Keratinocyte (primary cell): ENCODE measurements around the gene ITPA. TPM values are rescaled to one million over a fixed set of nuclear protein-coding genes. Genes with fewer than 3 reads are reported as not detected.

Experiments used
- DNase-seq: peaks from one replicate; pipeline ENCODE4 v3.0.0-alpha.2; 2011; ENCODE audit warnings: low read depth, missing footprints, low spot score
- FAIRE-seq: peaks from 2 replicates; lab custom pipeline; 2011; peaks lifted over from hg19 to GRCh38; lab: Jason Lieb, UNC
- H2AFZ ChIP-seq: 2 replicates; pipeline ENCODE4 v1.6.0; 2012; ENCODE audit warnings: low read length, control low read depth, inconsistent platforms; ENCODE audit not compliant: control insufficient read depth
- H3K27ac ChIP-seq: 2 replicates; pipeline ENCODE4 v1.5.1; 2011; ENCODE audit warnings: low read length; ENCODE audit not compliant: control insufficient read depth, insufficient read depth
- H3K27me3 ChIP-seq: 3 replicates; pipeline ENCODE4 v1.6.0; 2011; ENCODE audit warnings: low read length; ENCODE audit not compliant: control insufficient read depth, insufficient read depth; ENCODE audit errors: extremely low read depth
- H3K36me3 ChIP-seq, 2 experiments: 2 replicates in 1 of 2; 3 replicates in 1 of 2; pipeline ENCODE4 v1.5.1; 2011; ENCODE audit warnings: low read length in 2 of 2, mild to moderate bottlenecking in 1 of 2; ENCODE audit not compliant: control insufficient read depth in 2 of 2, insufficient read depth in 2 of 2; ENCODE audit errors: extremely low read depth in 1 of 2
- H3K4me1 ChIP-seq: 3 replicates; pipeline ENCODE4 v1.5.1; 2011; ENCODE audit warnings: low read length; ENCODE audit not compliant: control insufficient read depth, insufficient read depth; ENCODE audit errors: extremely low read depth
- H3K4me2 ChIP-seq: 3 replicates; pipeline ENCODE4 v1.6.0; 2011; ENCODE audit warnings: low read depth, low read length; ENCODE audit not compliant: control insufficient read depth, insufficient read depth; ENCODE audit errors: extremely low read depth
- H3K4me3 ChIP-seq, 3 experiments: fragments of 200-600 bp in 1 of 3; sonication (generic) in 1 of 3; 2 replicates in 2 of 3; 3 replicates in 1 of 3; pipeline ENCODE4 v1.5.1; 2011 to 2016; ENCODE audit warnings: low read length in 3 of 3, mild to moderate bottlenecking in 3 of 3, control low read depth in 2 of 3, inconsistent platforms in 1 of 3, low read depth in 1 of 3, mixed read lengths in 1 of 3, mixed run types in 1 of 3, moderate library complexity in 1 of 3; ENCODE audit not compliant: control insufficient read depth in 2 of 3, insufficient read depth in 2 of 3; ENCODE audit errors: extremely low read depth in 1 of 3
- H3K79me2 ChIP-seq: 2 replicates; pipeline ENCODE4 v1.6.0; 2012; ENCODE audit warnings: low read length; ENCODE audit not compliant: control insufficient read depth, insufficient read depth
- H3K9ac ChIP-seq: 3 replicates; pipeline ENCODE4 v1.6.0; 2011; ENCODE audit warnings: low read length; ENCODE audit not compliant: control insufficient read depth, insufficient read depth; ENCODE audit errors: extremely low read depth
- H3K9me1 ChIP-seq: 3 replicates; pipeline ENCODE4 v1.6.0; 2011; ENCODE audit warnings: low read length; ENCODE audit not compliant: control insufficient read depth, insufficient read depth; ENCODE audit errors: extremely low read depth
- H3K9me3 ChIP-seq: 2 replicates; pipeline ENCODE4 v1.5.1; 2012; ENCODE audit warnings: low read depth, low read length; ENCODE audit not compliant: control insufficient read depth
- H4K20me1 ChIP-seq: 3 replicates; pipeline ENCODE4 v1.6.0; 2011; ENCODE audit warnings: low read length; ENCODE audit not compliant: control insufficient read depth, insufficient read depth; ENCODE audit errors: extremely low read depth
- EZH2 ChIP-seq: IDR thresholded peaks from one replicate; pipeline ENCODE4 v1.6.1; 2012; ENCODE audit warnings: inconsistent platforms, mild to moderate bottlenecking, low read length, moderate library complexity
- dilution Hi-C: fragments of 300-500 bp; cut with MboI; formaldehyde crosslinking; loops from one replicate; pipeline ENCODE4 v1.7.0; 2020; ENCODE audit warnings: low sequenced_read_pairs; ENCODE audit not compliant: extremely low pct_ligation_motif_present
- polyA plus RNA-seq, 5 experiments: library from polyadenylated mRNA; depleted of rRNA in 3 of 5; stranded (reverse) in 3 of 5; stranded (forward) in 1 of 5; unstranded in 1 of 5; fragments of >200 nt; gene quantifications; 1 replicate in 1 of 5; 2 replicates in 3 of 5; 3 replicates in 1 of 5; pipeline versions ENCODE4 v1.2.1 to v1.2.3, GENCODE V29; 2011 to 2012; ENCODE audit warnings: missing spikeins in 2 of 5, low read depth in 1 of 5, low replicate concordance in 1 of 5
- TF ChIP-seq, protein P1 (sequence below), 3 experiments: IDR thresholded peaks in 1 of 3; conservative IDR thresholded peaks in 1 of 3; optimal IDR thresholded peaks in 1 of 3; 2 replicates in 2 of 3; 3 replicates in 1 of 3; pipeline versions ENCODE3 to v1.5.1; 2011; ENCODE audit warnings: low read length in 3 of 3, mild to moderate bottlenecking in 3 of 3, moderate library complexity in 2 of 3, control low read depth in 1 of 3, inconsistent platforms in 1 of 3; ENCODE audit not compliant: insufficient read depth in 2 of 3; ENCODE audit errors: extremely low read depth in 1 of 3

Gene ITPA
- polyA plus RNA-seq, 1 donor (not counting 4 experiments of a cell fraction or from before 2014, with no cell fraction given): 40.5 TPM

DNA sequence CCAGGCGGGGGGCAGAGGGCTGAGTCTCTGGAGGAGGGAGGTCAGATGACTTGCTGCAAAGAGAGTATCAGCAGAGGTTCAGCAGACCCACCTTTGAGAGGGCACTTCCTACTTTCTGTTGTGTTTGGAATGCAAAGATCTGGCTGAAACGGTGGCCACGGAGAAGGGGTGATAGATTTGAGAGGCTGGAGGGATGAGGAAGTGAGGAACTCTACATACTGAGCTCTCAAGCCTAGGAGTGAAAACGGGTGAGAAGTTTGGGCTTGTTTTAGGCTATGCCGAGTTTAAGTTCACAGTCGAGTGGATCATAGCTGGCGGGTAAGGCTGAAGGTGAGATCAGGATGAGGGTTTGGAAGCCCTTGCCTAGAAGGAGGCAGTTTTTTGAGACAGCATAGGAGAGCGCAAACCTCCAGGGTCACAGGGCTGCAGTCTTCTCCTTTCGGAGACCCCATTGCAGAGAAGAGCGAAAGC lies 477 bp upstream of the ITPA start:
- Histone ChIP-seq H3K4me1 (peaks cover 8% of the 10 kb centered on the region), H3K4me3 (peak overlapping the region; percentile 80 to 96 (median 87)), H3K9ac (peak overlapping the region; percentile 74), H3K27ac (peak overlapping the region; percentile 45), H4K20me1 (no peaks in the 10 kb centered on the region), H3K36me3 (peaks cover 7 to 8% of the 10 kb centered on the region in 2 experiments), H3K79me2 (peaks cover 45% of the 10 kb centered on the region), H3K9me1 (no peaks in the 10 kb centered on the region), H3K27me3 (no peaks in the 10 kb centered on the region), H3K4me2 (peak overlapping the region; percentile 99), H3K9me3 (no peaks in the 10 kb centered on the region), H2AFZ (peak overlapping the region; percentile 62)
- dilution Hi-C loops: no loop called here
- FAIRE-seq (peak; percentile 17), DNase-seq (no peak)
- TF ChIP-seq, protein P1, sequence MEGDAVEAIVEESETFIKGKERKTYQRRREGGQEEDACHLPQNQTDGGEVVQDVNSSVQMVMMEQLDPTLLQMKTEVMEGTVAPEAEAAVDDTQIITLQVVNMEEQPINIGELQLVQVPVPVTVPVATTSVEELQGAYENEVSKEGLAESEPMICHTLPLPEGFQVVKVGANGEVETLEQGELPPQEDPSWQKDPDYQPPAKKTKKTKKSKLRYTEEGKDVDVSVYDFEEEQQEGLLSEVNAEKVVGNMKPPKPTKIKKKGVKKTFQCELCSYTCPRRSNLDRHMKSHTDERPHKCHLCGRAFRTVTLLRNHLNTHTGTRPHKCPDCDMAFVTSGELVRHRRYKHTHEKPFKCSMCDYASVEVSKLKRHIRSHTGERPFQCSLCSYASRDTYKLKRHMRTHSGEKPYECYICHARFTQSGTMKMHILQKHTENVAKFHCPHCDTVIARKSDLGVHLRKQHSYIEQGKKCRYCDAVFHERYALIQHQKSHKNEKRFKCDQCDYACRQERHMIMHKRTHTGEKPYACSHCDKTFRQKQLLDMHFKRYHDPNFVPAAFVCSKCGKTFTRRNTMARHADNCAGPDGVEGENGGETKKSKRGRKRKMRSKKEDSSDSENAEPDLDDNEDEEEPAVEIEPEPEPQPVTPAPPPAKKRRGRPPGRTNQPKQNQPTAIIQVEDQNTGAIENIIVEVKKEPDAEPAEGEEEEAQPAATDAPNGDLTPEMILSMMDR (optimal IDR thresholded peaks at IDR 0.05 in 1 of 3, IDR thresholded peaks at IDR 0.05 in 1 of 3, conservative IDR thresholded peaks at IDR 0.05 in 1 of 3; ENCODE audit: extremely low read depth in 1 of 3, insufficient read depth in 2 of 3, low read length in 3 of 3): no peak
- TF ChIP-seq EZH2: no peak

DNA sequence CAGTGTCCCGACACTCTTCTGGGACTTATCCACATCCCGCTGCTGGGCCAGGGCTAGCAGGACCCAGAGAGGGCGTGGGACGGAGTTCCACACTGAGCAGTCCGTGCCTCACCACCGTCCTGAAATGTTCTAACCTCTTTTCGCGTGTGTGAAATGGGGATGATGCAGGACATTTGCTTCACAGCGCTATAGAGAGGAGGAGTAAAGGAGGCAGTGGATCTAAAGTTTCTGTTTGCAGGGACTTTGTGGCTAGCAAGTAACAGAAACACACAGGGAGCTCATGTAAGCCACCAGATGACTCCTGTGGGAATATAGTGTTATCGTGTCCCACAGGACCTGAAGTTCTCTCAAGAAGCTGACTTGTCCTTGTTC lies 634 bp downstream of the ITPA start:
- Histone ChIP-seq H3K27me3 (no peaks in the 10 kb centered on the region), H3K4me1 (peaks cover 8% of the 10 kb centered on the region), H3K9me3 (no peaks in the 10 kb centered on the region), H3K9ac (peak overlapping the region; percentile 74), H3K4me3 (peak overlapping the region; percentile 80 to 96 (median 87)), H2AFZ (peak overlapping the region; percentile 62), H3K27ac (peak overlapping the region; percentile 45), H3K9me1 (no peaks in the 10 kb centered on the region), H3K36me3 (peaks cover 7 to 9% of the 10 kb centered on the region in 2 experiments), H3K79me2 (peaks cover 41% of the 10 kb centered on the region), H3K4me2 (peak overlapping the region; percentile 99), H4K20me1 (no peaks in the 10 kb centered on the region)
- FAIRE-seq (peak; percentile 77), DNase-seq (no peak)
- no peak for TF ChIP-seq EZH2
- TF ChIP-seq, protein P1 (optimal IDR thresholded peaks at IDR 0.05 in 1 of 3, IDR thresholded peaks at IDR 0.05 in 1 of 3, conservative IDR thresholded peaks at IDR 0.05 in 1 of 3; ENCODE audit: extremely low read depth in 1 of 3, insufficient read depth in 2 of 3, low read length in 3 of 3): no peak
- dilution Hi-C loops: no loop called here
